HAP-1 (cell line): ENCODE results near the gene ENTPD6.
A peak's percentile ranks its signal among the peaks of the same experiment; 100 is the strongest.

Experiments
- DNase-seq, 2 experiments: peaks; one replicate each; pipeline ENCODE4 v3.0.0-alpha.2; 2016 to 2020; ENCODE audit warnings: low spot score in 2 of 2
- H3K27me3 ChIP-seq: fragments of 250-450 bp; sonication (Bioruptor Pico); 2 replicates; pipeline ENCODE4 v1.5.1; 2020; ENCODE audit warnings: low read depth, mild to moderate bottlenecking, moderate library complexity
- H3K36me3 ChIP-seq: fragments of 250-450 bp; sonication (Bioruptor Pico); replicated peaks from 2 replicates; pipeline ENCODE4 v1.5.1; 2020; ENCODE audit warnings: mild to moderate bottlenecking
- H3K4me1 ChIP-seq: fragments of 250-450 bp; sonication (Bioruptor Pico); 2 replicates; pipeline ENCODE4 v1.5.1; 2020; ENCODE audit warnings: mild to moderate bottlenecking
- H3K4me3 ChIP-seq: fragments of 250-450 bp; sonication (Bioruptor Pico); 2 replicates; pipeline ENCODE4 v1.5.1; 2020; ENCODE audit warnings: mild to moderate bottlenecking, moderate library complexity
- H3K9me3 ChIP-seq: fragments of 250-450 bp; sonication (Bioruptor Pico); 2 replicates; pipeline ENCODE4 v1.5.1; 2020; ENCODE audit warnings: mild to moderate bottlenecking, moderate library complexity
- in situ Hi-C: fragments of 300-500 bp; cut with MboI; formaldehyde crosslinking; loops from 3 replicates; pipeline ENCODE4 v1.14.3; 2020; ENCODE audit warnings: low sequenced_read_pairs, inconsistent platforms, mixed read lengths

ENTPD6 gene

DNA sequence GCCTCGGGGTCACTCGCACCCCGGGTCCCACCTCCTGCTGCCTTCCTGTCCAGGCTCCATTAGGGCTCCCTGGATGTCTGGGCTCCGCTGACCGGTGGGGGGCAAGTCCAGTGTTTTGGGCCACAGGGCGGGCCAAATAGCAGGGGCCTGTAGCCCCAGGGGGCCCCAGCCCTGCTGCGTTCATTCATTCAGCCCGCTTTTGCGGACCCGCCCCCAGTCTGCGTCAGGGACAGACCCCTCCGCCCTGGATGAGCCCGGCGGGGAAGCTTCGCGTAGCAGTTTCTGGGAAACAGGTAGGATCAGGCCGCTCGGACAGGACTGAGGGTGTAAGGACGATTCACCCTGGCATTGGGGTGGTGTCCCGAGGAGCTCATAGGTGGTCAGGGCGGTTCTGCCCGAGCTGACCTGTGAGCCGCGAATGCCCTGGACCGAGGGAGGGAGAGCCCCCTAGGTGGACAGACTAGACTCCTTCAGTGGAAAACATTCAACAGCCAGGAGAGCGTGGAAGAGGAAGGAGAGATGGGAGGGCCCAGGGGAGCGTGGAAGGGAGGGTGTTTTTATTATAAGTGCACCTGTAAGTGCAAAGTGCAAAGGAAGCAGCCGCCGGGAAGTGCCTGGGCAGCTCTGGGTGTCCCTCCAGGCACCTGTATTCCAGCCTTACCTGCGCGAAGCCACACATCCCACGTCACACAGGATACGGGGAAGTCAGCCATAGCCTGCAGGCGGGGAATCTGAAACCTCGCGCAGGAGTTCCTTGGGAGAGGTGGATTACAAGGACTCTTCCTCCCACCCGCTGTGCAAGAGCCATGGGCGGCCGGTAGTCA lies 662 bp downstream of the ENTPD6 start:
- H3K27me3 ChIP-seq, result no peaks in the 10 kb centered on the region
- peak; percentile 35 to 72 for DNase-seq
- in situ Hi-C loops, result no loop called here
- peaks cover 3% of the 10 kb centered on the region; the same call in 1 of the 2 replicates for H3K9me3 ChIP-seq
- H3K36me3 ChIP-seq, result no peaks in the 10 kb centered on the region
- H3K4me3 ChIP-seq, result peak overlapping the region; percentile 86
- H3K4me1 ChIP-seq, result peaks cover 7% of the 10 kb centered on the region

DNA sequence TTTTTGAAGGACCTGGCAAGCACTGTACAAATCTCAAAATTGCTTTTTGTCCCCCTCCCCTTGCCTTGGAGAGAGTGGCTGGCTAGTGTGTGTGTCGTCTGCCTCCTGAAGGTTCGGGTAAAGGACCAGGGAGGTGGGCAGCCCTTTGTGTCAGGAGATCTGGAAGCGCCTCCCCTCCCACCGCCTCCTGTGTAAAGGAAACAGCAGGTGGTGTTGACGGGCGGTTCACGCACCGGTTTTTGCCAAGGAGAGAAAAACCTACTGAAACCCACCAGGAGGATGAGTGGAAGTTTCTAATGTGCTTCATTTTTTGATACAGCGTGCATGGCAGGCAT lies 1.2 kb downstream of the ENTPD6 start:
- Histone ChIP-seq H3K4me1 (peaks cover 7% of the 10 kb centered on the region), H3K4me3 (peak overlapping the region; percentile 86), H3K27me3 (no peaks in the 10 kb centered on the region), H3K36me3 (no peaks in the 10 kb centered on the region), H3K9me3 (peaks cover 3% of the 10 kb centered on the region; the same call in 1 of the 2 replicates)
- in situ Hi-C loops, result no loop called here
- DNase-seq, result no peak

DNA sequence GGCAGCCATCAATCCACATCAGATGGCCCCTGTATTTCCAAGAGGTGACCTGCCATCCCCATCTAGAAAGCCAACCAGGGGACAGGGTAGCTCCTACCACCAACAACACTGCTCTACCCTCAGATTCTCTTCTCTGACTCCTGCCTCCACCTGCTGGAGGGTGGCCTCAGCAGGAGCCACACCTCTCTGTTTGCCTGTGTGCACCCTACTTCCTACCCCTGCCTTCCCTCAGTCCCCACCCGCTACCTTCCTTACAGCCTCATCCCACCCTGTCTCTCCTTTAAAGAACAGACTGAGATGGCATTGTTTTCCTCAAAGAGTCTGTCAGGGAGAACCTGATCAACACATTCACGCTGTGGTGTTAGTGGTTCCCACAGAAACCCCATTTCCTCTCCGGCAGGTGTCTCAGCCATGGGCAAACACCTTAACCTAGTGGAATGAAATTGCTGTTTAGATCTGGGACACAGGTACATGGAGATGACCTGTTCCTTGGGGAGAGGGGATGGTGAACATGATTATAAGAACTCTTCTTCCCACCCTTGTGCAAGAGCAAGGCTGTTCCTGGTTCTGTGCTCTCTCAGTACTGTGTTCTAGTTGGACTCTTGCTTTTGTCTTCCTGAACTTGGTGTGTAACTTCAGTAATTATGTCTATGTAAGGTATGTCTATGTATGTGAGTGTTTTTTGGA lies 1.8 kb downstream of the ENTPD6 start:
- H3K4me3 ChIP-seq, result no peak overlapping the region; the same call in 1 of the 2 replicates
- DNase-seq, result no peak
- H3K9me3 ChIP-seq, result peaks cover 3% of the 10 kb centered on the region; the same call in 1 of the 2 replicates
- H3K36me3 ChIP-seq, result no peaks in the 10 kb centered on the region
- in situ Hi-C loops, result no loop called here
- no peaks in the 10 kb centered on the region for H3K27me3 ChIP-seq
- H3K4me1 ChIP-seq, result peaks cover 7% of the 10 kb centered on the region

DNA sequence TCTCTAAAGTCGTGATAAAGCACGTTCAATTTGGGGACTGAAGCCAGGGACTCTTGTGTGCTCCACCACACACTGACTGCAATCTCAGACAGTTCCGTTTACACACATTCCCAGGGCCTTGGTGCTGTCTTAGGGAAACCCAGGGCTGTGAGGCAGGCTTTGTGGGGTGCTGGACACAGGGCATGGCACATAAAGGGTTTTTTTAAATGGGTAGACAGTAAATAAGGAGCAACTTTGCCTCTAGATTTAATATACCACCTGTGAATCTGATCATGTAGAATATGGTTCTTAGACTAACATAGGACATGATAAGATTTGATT lies 2.3 kb downstream of the ENTPD6 start:
- Histone ChIP-seq H3K27me3 (no peaks in the 10 kb centered on the region), H3K9me3 (peaks cover 3% of the 10 kb centered on the region; the same call in 1 of the 2 replicates), H3K36me3 (0 out of 2 replicates have a peak, but pooled peaks cover 4% of the 10 kb centered on the region), H3K4me1 (peaks cover 7% of the 10 kb centered on the region), H3K4me3 (no peak overlapping the region)
- in situ Hi-C loops, result no loop called here
- DNase-seq, result no peak

DNA sequence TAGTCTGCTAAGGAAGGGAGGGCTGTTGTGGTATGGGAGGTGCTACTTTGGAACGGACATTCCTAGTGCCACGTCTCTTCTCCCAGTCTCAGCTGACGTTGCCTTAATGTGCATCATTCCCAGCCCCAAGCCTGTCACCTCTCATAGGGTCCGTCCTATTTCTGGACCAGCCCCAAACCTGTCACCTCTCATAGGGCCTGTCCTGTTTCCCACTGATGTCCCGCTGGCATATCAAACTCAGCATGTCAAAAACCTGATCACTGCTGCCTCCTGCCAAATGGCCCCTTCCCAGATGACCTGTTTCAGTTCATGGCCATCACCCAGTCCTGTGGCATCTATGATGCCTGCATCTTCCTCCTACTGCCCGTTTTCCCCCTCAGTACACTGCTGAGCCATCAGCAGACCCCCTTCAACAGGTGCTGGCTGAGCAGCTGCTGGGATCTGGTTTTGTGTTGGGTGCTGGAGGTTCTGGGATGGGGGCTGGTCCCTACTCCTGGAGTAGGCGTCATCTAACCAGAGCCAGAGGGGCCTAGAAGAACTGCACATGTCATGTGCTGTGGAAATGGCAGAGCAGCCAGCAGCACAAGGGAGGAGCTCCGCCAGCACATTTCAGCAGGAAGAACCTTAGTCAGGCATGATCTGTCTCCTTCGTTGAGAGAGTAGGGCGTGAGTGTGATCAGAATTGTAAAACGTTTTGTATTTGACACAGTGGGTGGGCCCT lies 3.3 kb downstream of the ENTPD6 start:
- 0 out of 2 replicates have a peak, but pooled peaks cover 4% of the 10 kb centered on the region for H3K36me3 ChIP-seq
- H3K4me3 ChIP-seq, result no peak overlapping the region
- no peaks in the 10 kb centered on the region for H3K27me3 ChIP-seq
- in situ Hi-C loops, result no loop called here
- peaks cover 3% of the 10 kb centered on the region; the same call in 1 of the 2 replicates for H3K9me3 ChIP-seq
- peaks cover 7% of the 10 kb centered on the region for H3K4me1 ChIP-seq
- no peak for DNase-seq

DNA sequence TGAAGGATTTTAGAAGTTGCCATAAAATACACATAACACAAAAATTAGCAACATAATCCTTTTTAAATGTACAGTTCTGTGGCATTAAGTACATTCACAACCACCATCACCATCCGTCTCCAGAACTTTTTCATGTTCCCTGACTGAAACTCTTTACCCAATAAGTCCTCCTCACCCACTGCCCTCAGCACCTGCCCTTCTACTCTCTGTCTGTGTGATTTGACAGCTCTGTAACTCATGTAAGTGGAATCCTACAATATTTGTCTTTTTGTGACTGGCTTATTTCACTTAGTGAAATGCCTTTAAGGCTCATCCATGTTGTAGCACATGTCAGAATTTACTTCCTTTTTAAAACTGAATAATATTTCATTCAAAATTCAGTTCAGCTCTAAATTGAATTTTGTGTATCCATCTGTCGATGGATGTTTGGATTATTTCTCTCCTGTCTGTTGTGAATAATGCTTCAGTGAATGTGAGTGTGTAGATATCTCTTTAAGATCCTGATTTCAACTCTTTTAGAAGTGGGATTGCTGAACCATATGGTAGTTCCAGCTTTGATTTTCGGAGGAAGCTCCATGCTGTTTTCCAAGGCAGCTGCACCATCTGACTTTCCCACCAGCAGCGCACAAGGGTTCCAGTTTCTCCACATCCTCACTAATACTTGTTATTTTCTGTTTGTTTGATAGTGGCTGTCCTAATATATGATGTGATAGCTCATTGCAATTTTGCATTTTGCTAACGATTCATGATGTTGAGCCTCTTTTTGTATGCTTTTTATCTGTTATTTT lies 4.2 kb downstream of the ENTPD6 start:
- peaks cover 3% of the 10 kb centered on the region; the same call in 1 of the 2 replicates for H3K9me3 ChIP-seq
- in situ Hi-C loops, result no loop called here
- peaks cover 7% of the 10 kb centered on the region for H3K4me1 ChIP-seq
- H3K27me3 ChIP-seq, result no peaks in the 10 kb centered on the region
- no peak overlapping the region for H3K4me3 ChIP-seq
- H3K36me3 ChIP-seq, result 0 out of 2 replicates have a peak, but pooled peaks cover 4% of the 10 kb centered on the region
- DNase-seq, result no peak

DNA sequence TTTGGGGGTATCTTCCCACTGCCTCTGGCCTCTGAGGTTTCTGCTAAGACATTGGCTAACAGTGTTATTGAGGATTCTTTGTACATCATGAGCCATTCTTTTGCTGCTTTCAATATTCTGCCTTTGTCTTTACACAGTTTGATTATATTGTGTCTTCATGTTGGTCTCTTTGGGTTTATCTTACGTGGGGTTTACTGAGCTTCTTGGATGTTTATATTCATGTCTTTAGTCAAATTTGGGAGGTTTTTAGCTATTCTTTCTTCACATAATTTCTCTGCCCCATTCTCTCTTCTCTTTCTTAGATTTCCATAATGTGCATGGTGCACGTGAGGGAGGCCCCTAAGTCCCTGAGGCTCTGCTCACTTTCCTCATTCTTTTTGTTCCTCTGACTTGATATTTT lies 7.6 kb downstream of the ENTPD6 start:
- Histone ChIP-seq H3K4me3 (no peak overlapping the region), H3K4me1 (no peaks in the 10 kb centered on the region), H3K36me3 (peaks cover 4% of the 10 kb centered on the region; the same call in 1 of the 2 replicates), H3K9me3 (peaks cover 3% of the 10 kb centered on the region; the same call in 1 of the 2 replicates), H3K27me3 (no peaks in the 10 kb centered on the region)
- in situ Hi-C loops, result no loop called here
- DNase-seq, result no peak

DNA sequence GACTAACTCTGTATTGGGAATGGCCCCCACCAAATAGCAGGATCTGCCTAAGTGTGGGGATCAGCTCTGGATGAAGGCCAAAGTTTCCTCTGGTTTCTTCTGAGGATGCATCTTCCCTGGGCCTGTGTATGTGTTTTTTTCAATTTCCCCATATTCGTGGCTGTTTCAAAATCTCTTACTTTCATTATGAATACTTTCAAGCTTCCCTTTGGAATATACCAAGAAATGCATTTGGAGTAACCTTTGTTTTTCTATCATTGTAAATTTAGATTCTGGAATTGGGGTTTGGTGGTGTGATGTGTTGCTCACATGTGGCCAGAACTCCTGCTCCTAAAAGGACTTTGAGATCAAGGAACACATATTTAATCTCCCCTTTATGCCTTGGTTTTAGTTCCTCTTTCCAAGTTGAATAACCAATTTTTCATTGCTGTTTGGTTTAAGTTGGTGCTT lies 8.4 kb downstream of the ENTPD6 start:
- DNase-seq, result no peak
- no peaks in the 10 kb centered on the region for H3K27me3 ChIP-seq
- in situ Hi-C loops, result no loop called here
- H3K9me3 ChIP-seq, result peaks cover 3% of the 10 kb centered on the region; the same call in 1 of the 2 replicates
- H3K4me1 ChIP-seq, result no peaks in the 10 kb centered on the region
- no peak overlapping the region for H3K4me3 ChIP-seq
- peaks cover 4% of the 10 kb centered on the region; the same call in 1 of the 2 replicates for H3K36me3 ChIP-seq

DNA sequence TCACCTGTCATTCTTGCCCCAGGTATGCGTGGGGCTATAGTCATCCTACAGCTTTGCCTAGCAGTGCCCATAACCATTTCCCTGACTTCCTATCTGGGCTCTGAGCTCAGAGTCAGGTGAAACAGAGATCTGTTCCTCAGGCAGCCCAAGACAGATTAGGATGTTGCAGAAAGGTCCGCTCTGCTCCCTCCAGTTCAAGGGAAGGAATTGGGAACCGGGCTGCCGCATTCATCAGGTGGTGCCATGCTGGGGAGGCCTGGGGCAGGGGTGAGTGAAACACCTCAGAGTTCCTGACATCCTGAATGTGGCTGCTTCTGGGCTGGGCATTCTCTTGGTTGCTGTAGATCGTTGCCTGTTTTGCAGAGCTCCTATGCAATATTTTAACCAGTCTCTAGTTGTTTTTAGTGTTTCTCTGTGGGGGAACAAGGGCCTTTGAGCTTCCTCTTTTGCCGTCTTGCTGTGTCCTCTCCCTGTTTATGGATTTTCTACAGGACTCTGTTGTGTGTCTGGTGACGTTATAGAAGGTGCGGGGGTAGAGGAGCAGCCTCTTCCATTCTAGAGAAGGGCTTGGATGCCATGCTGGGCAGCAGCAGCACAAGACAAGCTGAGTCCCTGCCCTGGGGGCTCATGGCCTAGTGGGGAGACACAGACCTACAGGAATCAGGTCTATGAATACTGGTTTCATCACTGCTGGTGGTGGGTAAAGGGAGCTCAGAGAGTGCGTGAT lies 9.2 kb downstream of the ENTPD6 start:
- peaks cover 5% of the 10 kb centered on the region for H3K36me3 ChIP-seq
- no peak for DNase-seq
- no peaks in the 10 kb centered on the region for H3K27me3 ChIP-seq
- H3K9me3 ChIP-seq, result peaks cover 3% of the 10 kb centered on the region; the same call in 1 of the 2 replicates
- no peaks in the 10 kb centered on the region for H3K4me1 ChIP-seq
- in situ Hi-C loops, result no loop called here
- no peak overlapping the region for H3K4me3 ChIP-seq

DNA sequence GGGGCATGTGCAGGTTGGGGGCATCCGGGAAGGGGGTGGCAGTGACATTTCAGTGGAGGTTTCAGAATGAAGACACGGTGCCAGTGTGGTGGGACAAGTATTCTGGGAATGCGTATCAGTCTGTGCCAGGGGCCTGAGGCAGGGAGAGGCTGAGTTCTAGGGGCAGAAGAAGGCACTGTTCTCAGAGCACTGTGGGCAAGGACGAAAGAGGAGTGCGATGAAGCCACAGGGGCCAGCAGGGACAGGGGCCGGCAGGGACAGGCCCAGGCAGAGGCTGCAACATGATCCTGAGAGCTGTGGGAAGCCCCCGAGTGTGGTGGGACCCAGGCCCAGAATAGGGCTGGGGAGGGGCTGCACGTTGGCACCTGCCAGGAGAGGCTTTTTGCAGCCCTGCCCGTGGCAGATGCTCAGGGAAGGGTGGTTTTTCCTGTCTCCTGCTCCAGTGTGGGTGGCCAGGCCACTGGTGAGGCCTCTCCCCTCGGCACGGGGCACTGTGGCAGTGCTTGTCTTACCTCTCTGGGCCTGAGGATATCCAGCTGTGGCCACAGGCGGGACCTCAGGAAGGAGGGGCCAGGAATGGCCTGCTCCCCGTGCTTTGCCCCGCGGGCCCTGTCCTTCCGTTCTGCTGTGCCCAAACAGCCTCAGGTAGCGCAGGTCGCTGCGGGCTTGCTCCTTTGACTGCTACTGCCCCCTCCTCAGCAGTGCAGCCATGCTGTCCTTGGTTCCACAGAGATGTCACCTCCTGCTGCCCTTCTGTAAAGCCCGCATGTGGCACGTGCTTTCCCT lies 10.0 kb downstream of the ENTPD6 start:
- DNase-seq, result no peak
- Histone ChIP-seq H3K9me3 (no peaks in the 10 kb centered on the region), H3K4me3 (no peak overlapping the region), H3K36me3 (peaks cover 12% of the 10 kb centered on the region), H3K4me1 (no peaks in the 10 kb centered on the region), H3K27me3 (no peaks in the 10 kb centered on the region)
- in situ Hi-C loops, result no loop called here

DNA sequence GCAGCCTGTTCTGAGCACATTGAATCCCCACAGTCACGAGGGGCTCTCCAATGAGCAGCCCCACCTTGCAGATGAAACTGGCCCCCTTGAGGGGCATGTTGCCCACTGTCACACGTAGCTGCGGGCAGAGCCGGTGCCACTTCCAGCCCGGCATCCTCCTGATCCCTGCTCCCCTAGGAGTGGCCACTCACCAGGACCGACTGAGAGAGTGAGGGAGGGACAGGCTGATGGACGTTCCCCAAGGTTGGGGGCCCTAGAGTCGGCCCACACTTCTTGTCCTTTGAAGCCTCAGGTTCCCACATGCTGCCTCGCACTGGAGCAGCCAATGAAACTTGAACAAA lies 10.5 kb downstream of the ENTPD6 start:
- in situ Hi-C loops, result no loop called here
- H3K9me3 ChIP-seq, result no peaks in the 10 kb centered on the region

DNA sequence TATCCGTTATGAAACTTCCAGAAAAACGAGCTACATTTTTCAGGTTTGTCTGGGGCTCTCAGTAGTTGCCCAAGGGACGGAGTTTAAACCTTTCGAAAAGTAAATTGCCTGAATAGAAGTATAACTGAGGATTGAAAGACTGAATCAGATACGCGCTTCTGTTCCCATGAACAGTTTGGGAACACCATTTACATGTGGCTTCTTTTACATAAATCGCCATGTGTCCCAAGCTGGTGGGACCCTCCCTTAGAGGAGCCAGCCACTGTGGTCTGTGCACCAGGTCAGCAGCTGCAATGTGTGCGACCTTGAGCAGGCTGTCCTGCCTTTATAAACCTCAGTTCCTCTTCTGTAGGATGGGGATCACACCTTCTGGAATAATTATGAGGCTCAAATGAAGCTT lies 11.0 kb downstream of the ENTPD6 start:
- in situ Hi-C loops, result no loop called here
- H3K27me3 ChIP-seq, result no peaks in the 10 kb centered on the region
- H3K4me1 ChIP-seq, result no peaks in the 10 kb centered on the region
- H3K9me3 ChIP-seq, result no peaks in the 10 kb centered on the region
- DNase-seq, result no peak
- peaks cover 21% of the 10 kb centered on the region for H3K36me3 ChIP-seq
- no peak overlapping the region for H3K4me3 ChIP-seq

More for the DNA sequence above, 10.5 kb downstream of the ENTPD6 start:
- Histone ChIP-seq H3K36me3 (peaks cover 17% of the 10 kb centered on the region), H3K4me1 (no peaks in the 10 kb centered on the region), H3K4me3 (no peak overlapping the region), H3K27me3 (no peaks in the 10 kb centered on the region)
- no peak for DNase-seq
